AG08395 (cell line): ENCODE data around the gene MATK.

ENCODE experiments used
- DNase-seq: peaks from one replicate; pipeline ENCODE4 v3.0.0; 2012; ENCODE audit warnings: mixed read lengths, low spot score

MATK gene, protein sequence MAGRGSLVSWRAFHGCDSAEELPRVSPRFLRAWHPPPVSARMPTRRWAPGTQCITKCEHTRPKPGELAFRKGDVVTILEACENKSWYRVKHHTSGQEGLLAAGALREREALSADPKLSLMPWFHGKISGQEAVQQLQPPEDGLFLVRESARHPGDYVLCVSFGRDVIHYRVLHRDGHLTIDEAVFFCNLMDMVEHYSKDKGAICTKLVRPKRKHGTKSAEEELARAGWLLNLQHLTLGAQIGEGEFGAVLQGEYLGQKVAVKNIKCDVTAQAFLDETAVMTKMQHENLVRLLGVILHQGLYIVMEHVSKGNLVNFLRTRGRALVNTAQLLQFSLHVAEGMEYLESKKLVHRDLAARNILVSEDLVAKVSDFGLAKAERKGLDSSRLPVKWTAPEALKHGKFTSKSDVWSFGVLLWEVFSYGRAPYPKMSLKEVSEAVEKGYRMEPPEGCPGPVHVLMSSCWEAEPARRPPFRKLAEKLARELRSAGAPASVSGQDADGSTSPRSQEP

DNA sequence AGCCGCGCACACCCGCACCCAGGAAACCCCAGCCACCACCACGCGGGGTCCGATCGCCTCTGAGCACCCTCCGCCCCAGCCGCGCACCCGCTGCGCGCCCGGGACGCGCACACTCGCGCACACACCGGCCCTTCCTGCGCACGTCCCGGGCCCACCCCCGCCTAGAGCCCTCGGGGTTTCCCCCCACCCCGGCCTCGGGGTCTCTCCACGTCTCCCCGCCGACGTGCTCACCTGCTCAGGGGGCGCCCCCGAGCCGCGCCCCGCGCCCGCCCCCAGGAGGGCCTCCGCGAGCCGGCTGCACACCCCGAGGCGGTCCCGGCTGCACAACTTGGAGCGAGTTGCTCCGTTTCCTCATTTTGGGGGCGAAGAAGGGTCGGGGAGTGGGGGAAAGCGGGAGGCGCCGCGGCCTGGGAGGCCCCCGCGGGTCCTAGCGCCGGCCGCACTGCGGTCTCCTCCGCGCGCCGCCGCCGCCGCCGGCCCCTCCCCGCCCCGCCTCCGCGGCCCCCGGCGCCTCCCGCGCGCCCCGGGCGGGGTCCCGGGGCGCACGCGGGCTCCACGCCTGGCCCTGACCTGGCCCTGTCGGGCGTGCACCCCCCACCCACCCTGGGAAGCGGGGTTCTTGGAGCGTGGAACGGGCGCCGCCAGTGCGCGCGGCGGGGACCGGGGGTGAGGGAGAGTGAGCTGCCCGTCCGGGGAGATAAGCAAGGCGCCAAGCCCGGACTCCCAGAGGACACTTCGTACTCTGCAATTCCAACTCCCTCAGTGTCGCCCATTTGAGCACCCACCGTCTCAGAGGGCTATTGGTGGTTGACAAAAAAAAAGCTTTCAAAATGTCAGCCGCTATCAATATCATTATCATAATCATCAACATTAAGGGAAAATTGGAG, at the start of gene MATK:
Gene MATK, minus strand, starts transcription at position 444 of the 887 bp plus-strand sequence. CDS start 1,246 bp downstream, outside the sequence.
- no peak for DNase-seq

DNA sequence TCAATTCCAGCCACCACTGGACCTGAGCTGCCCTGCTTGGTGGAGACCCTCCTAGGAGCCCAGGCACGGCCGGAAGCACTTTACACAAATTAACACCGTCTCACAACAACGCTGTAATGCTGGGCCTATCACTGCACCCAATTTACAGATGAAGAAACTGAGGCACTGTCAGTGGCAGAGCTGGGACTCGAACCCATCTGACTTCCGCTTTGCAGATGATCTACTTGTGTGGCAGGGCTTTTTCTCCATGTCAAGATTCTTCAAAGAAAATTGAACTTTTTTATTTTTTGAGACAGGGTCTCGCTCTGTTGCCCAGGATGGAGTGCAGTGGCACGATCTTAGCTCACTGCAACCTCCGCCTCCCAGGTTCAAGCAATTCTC, 48.9 kb upstream of the MATK start:
- DNase-seq = no peak

DNA sequence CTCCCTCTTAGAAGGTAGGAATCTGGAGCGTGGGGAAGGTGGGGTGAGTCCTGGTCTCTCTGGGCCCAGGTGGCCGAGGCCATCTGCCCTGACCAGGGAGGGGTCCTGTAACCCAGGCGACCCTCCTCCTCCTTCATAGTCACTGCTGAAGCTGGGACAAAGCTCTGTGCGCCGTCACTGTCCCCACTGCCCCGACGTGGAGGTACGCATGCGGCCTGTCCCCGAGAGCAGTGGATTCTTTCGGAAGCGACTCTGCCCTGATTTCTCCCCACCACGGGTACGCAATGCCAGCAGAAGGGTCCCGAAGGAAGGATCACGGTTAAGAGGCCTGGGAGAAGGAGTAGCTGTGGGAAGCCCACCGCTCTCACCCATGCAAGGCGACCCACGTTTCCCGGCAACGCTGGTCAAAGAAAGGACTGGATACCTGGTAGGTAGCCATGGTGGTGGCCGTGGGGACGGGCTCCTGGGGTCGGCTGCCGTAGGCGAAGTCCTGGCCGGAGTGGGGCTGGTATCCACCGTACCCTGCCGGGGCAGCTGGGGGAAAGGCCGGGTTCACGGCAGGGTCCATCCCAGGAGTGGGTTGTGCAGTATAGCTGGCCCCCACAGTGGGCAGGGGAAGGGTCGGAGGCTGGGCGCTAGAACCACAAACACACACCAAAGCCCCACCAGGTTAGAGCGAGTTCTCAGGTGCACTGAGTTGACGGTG, 48.3 kb upstream of the MATK start:
- DNase-seq = no peak

DNA sequence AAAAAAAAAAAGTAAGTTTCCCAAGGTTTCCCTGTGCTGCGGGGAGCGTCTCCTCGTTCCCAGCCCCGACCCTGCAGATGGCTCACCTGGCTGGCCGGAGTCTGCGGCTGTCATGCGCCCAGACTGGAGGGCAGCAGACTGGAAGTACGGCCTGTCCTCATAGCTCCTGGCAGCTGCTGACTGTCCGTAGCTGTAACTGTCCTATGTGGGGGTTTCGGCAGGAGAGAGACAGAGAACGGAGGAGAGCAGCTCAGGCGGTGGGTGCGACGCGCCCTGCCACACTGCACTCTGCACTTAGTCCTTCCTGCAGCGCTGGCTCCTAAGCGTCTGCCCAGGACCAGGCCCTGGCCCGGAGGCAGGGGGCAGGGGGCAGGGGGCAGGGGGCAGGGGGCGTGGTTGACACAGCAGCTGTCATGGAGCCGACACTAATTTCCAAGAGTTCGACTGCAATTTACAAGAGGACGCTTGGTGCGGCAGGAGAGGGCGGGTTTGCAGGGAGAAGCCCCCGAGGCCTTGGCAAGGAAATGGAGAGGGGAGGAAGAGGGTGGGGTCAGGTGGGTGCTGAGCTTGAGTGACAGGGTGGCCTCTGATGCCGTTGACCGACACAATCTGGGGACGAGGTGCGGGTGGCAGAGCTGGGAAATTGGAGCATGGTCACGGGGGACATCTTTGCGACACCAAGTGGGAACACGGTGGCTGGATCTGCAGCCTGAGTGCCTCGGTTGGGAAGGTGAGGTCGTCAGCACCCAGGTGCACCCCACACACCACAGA, 47.6 kb upstream of the MATK start:
- DNase-seq = no peak

DNA sequence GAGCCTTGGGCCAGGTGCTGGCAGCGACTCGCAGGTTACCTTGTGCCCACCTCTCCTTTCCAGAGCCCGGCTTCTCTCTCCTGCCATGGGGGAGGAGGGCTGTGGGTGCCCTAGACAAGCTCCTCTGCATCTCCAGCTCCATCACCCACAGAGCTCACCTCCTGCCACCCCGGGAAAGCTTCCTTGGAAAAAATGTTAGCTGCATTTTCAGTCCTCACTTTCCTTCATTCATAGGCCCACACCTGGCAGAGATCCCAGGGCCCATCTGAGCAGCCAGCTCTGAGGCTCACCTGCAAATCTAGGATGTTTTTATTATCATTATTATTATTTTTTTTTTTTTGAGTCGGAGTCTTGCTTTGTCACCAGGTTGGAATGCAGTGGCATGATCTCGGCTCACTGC, 45.8 kb upstream of the MATK start:
- DNase-seq = no peak

DNA sequence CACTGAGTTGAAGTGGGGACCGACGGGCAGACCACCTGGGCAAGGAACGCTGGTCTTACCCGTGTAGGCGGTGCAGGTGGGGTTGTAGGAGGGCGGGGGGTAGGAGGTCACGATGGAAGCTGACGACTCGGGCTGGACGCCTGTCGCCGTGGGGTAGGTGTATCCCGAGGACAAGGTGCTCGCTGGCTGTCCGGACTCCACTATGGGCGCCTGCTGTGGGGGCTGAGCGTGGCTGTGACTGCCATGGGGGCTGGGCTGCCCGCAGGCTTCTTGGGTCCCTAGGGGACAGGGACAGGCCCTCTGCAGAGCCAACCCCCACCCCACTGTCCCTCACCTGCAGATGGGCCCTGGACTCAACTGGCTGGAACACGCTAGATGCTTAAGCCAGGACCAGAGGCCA, 45.4 kb upstream of the MATK start:
- no peak for DNase-seq

DNA sequence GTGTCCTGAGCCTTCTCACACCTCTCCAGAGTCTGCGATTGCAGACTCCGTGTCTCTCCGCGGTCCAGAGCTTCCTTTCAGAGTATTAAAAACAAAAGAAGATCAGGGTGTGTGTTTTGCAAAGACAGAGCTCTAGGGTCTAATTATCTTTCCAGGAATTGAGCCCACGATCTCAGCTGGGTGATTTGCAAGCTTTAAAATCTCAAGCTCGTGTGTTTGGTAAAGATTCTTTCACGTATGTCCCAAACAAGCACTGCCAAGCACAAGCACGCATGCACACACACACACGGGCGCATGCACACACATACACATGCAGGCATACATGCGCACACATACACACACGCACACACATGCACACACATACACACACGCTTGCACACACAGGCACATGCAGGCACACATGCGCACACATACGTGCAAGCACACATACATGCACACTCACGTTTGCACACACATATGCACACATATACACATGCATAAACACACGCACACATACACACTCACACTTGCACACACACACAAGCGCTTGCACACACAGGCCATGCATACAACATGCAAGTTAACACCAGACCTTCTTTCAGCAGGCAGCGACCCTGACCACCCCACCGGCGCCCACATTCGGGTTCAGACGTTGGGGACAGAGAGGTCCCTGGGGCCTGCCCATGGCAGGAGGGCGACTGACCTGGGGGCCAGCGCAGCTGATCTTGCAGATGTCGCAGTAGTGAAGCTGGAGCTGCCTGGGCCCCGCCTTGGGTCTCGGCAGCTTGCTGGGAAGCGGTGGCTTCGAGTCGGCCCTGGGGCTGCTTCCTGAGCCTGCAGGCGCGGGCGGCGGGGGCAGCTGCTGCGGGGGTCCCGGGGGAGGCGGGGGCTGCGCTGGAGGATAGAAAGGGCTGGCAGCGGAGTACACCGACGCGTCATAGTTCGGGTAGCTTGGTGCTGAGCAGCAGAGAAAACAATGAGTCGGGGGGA, 44.7 kb upstream of the MATK start:
- no peak for DNase-seq

DNA sequence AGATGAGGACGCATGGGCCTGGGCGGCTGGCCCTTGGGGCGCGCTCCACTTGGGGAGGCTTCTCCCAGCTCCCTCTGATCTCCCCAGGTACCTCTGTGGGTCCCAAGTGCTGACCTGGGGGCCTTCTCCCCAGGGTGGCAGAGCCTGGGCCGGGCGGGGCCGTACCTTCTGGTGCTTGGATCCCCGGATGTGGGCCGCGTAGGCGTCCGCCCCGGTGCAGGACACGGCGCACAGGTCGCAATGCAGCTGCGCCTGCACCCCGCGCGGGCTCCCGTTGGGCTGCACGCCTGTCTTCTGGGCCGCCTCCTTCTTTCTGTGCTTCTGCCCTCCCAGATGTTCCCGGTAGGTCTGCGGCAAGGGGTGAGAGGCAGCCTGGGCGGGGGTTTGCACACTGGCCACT, 41.1 kb upstream of the MATK start:
- DNase-seq = no peak

DNA sequence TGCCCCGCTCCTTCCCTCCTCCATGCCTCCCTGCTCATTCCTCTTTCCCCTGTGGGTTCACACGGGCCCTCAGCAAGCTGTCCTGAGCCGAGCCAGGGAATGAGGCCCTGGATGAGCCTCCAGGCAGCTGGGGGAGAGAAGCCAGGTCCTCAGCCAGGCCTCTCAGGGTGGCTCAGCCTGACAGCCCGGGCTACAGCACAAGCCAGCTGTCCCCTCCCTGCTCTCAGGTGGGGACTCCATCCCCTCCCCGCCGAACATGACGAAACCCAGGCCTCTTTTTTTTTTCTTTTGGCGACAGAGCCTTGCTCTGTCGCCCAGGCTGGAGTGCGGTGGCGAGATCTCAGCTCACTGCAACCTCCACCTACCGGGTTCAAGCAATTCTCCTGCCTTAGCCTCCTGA, 40.0 kb upstream of the MATK start:
- DNase-seq = no peak

DNA sequence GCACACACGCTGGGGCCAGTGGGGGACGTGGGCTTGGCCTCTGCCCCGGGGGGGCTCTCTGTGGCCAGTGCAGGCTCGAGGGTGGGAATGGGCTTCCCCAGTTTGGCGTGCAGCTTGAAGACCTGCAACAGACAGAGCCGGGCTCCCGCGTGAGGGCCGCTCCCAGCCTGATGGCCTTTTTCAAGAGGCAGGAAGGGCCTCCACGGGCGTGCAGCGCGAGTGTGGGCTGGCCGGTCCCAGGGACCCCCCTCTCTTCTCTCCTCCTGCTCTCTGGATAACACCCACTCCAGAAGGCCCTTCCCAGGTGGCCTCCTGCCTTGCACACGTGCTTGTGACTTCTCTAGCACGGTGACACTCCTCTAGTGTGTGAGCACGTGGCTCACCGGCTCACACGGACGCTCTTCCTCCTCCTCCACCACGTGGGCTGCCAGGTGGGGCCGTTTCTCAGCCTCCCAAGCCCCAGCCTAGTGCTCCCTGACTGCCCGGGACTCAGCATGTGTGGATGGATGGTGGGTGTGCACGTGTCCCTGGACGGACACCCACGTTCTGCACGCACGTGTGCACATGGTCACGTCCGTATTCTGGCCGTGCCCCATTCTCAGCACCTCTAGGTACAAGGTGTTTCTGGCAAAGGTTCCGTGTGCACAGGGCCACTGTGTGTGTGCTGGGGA, 39.2 kb upstream of the MATK start:
- DNase-seq = no peak

DNA sequence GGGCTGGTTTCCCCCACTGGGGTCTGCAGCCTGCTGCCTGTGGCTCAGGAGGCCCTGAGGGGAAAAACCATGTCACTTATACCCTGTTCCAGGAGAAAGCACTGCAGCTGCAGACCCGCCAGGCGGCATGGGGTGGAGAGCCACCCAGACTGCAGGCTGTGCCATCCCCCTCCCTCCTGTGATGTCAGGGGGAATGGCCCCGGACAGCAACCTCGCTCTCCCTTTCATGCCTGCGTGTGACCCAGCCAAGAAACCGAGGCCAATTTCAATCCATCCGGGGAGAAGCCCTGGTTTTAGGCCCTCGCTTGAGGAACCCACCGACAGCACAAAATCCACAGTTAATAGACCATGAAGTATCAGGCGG, 37.2 kb upstream of the MATK start:
- DNase-seq = no peak

DNA sequence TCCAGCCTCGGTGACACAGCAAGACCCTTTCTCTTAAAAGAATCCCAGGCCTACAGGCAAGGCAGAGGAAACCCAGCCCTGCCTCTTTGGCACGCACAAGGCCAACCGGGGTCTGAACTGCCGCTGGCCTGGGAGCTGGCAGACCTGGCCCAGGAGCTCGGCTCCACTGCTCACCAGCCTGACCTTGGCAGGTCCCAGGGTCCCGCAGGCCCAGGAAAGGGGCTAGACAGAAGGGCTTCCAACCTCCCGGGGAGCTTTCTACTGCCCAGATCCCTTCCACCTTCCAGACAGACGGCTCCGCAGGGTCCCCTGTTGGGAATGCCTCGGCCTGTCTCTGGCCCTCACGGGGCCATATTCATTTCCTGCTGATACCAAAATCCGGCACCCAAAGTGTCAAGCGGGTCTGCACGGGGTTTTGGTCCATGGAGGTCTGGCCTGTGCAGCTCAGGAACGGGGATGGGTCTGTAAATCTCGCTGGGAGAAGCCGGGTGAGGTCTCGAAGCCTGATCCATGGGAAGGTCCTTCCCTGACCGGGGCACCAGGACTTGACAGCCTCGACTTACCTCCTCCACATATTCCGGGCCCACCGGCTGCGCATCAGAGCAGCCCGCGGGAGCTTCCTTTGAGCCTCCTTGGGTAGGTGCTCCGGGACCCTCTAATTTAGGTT, 36.6 kb upstream of the MATK start:
- DNase-seq = no peak

DNA sequence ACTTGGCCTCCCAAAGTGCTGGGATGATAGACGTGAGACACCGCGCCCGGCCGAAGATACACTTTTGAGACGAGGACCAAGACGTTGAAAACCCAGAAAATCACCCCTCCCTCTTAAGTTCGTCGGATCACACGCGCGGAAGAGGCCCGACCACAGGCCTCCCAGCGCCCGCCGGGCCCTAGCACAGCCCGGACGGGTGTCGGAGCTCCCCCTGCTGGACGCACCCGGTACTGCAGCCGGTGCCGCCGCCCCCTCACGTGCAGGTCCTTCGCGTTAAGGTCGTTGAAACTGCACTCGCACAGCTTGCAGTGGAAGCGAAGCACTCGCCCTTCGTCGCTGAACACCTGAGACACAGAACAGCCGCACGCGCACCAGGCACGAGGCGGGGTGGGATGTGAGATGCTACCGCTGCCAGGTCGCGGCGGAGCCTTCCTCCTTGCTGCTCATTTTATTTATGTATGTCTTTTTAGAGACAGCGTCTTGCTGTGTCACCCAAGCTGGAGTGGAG, 35.7 kb upstream of the MATK start:
- peak; percentile 60 for DNase-seq

DNA sequence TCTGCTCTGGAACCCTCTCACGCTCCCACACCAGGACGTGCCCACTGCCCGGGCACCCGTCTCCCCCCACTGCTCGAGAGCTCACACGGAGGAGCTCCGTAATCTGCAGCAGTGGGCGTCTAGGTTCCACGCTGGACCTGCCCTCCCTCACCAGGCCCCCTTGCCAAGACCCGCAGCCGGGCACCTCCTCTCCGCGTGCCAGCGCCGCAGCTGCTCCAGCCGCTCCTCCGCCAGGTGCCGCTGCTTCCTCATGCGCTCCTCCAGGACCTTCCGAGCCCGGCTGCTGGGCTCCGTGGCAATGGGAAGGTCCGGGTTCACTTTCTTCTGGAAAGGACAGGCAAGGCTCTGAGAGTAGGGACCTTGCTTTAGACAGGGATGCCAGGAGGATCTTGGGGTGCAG, 35.0 kb upstream of the MATK start:
- no peak for DNase-seq

DNA sequence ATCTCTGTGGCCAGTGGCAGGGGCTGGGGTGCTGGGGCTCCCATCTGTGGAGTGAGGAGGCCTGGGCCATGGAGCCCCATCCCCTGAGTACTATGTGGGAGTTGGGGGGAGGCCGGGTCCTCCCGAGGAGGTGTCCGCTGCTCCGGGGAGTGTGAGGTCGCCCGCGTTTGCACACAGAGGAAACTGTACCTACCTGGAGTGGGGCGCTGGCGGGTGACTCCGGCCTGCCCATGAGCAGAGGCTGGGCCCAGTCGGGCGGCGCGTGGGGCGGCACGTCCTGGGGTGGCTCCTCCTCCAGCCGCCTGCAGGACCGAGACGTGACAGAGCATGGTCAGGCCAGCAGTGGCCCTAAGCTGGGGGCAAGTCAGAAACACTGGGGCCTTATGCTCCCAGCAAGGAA, 33.8 kb upstream of the MATK start:
- no peak for DNase-seq

DNA sequence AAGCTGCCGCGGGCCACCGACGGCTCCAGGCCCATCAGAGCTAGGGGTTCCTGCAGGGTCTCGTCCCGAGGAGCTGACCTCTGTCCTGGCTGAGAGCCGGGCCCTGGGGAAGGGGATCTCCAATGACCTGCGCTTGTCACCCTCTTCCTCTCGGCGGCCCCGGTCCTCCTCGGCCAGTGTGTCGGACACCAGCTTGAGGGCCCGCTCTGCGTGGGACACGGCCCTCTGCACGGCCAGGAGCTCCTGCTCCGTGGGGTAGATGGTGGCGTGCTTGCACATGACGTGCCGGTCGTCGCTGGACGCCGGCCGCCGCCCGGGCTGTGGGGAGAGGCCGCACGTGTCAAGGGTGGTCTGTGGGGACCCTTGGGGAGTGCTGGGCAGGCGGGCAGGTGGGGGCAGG, 32.7 kb upstream of the MATK start:
- DNase-seq = no peak

DNA sequence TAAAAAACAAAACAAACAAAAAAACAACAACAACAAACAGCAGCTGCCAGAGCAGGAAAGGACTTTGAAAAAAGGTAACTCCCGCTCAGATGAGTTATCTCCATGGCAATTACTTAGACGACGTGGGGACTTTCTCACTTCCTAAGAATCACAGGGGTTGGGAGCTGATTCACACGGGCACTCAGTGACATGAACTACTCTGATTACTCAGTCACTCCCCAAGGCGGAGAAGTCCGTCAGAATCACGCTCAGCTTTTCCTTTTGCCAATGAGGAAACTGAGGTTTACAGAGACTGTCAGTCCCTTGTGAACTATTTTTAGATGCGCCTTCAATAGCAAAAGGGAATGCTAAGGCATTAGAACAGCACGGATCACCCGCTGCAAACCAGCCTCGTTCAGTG, 32.3 kb upstream of the MATK start:
- peak; percentile 50 for DNase-seq

DNA sequence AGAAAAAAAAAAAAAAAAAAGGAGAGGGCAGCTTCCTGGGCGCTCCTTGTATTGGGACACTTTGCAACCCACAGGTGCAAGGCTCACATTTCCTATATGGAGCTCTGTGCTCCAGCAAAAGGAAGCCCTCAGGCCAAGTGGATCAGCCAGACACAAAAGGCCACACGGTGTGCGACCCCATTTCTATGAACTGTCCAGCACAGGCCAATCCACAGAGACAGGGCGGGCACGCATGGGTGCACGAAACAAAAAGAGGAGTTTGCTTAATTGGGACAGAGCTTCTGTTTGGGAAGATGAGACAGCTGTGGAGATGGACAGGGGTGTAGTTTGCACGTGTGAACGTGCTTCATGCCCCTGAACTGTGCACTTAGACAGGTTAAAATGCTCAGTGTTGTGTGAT, 31.6 kb upstream of the MATK start:
- no peak for DNase-seq

DNA sequence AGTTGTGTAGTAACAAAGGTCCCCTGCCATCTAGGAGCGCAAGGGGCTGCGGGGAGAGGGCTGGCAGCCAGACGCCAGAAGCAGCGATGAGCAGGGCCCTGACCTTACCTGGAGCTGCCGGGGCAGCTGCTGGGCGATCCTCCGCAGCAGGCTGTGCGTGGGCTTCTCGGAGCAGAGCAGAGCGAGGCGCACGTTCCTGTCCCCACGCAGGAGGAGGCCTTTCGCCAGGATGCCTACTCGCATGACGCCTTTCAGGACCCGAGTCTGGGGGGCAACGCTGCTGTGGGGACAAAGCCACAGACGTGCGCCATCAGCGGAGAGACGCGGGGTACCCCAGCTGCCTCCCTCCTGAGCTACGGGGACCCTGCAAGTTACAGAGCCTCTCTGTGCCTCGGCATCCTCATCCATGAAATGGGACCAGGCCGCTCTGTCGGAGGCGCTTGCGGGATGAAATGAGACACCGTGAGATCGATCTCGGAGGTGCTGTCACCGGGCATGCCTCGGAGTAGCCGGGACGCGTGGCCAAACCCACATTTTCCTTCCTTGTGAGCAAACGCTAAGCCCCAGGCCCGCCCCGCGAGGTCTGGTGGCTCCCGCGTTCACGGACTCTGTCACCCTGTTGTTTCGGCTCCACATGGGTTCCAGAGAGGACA, 30.5 kb upstream of the MATK start:
- no peak for DNase-seq
